HG03432 (cell line): ENCODE measurements around the gene INO80.

Source experiments
- ATAC-seq: cut with Tn5 transposase; IDR thresholded peaks from one replicate; pipeline ENCODE4 v1.9.1; 2021; ENCODE audit warnings: mild to moderate bottlenecking, moderate library complexity; ENCODE audit not compliant: unreplicated experiment

INO80 gene

DNA sequence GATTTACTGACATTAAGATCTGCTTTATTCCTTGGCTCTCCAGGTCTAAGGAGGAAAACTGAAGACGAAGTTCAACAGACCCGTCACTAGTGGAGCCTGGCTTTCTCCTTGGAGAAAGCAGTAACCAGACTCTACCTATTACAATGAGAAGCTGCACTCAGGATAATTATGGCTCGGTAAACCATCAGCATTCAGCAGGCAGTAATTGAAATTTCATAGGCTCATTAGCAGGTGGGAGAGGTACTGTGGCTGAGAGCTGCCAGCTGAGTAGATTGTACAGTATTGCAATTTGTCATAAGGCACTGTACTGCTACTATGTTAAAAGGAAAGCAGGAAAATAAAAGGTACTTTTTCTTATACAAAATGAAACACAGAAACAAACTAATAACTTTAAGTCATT lies 111.6 kb downstream of the INO80 start:
- ATAC-seq, result no peak

DNA sequence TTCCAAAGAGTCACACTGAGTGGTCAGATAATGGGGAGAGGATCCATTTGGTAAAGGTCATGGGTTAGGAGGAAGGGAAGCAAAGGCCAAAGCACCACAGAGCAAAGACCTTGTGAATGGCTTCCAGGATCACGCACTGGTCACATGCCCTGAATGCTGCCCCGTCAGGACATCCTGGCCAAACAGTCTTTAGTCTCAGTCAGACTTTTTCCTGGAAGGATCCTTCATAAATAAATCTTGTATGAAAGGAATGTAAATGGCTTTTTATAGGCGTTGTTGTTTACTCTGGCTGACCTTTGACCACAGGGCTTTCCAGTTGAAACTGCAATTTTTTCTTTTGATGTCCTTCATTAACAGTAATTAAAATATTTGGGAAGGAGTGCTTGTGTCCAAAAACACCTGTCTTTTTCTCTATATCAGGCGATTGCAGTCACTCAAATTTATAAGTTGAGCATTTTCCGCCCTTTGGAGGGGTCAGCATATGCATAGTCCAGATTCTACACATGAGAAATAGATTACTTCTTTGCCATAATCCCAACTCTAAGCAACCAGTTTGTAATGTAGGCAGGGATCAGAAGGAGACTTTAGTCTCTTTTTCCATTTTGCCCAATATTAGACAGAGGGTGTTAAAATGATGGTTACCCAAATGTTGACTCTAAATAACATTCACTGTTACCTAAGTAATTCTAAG lies 114.4 kb downstream of the INO80 start:
- no peak for ATAC-seq

DNA sequence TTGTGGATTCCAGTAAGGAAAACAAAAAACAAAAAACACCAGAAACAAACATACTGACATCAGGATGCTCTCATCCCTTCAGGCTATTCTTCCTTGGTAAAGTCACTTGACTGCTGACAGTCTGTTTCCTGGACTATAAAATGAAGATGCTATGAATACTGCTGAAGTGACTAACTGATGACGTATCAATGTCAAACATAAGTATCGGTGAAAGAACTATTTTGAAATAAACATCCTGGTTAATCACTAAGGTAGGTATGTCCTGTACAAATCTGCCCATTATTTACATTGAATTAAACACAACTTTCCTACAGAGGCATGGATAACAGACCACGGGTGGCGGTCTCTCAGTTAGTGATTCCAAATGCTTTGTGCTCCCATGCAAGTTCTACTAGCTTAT lies 116.9 kb downstream of the INO80 start:
- ATAC-seq, result no peak

DNA sequence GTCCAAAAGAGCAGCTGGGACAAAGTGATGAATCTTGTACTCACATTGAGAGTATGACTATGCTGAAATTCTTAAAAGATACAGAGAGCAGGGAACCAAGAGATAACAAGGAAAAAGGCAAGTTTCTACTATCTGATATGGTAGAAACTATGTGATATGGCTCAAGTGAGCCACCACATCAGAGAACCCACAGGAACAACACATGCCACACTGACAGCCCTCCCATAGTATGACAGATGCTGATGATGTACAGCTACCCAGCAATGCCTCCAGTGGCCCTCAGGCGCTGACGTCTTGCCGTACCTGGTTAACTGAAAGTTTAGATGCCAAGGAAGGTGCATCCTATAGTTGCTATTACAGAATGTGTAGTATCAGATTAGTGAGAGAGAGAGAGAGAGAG lies 120.4 kb downstream of the INO80 start:
- no peak for ATAC-seq

DNA sequence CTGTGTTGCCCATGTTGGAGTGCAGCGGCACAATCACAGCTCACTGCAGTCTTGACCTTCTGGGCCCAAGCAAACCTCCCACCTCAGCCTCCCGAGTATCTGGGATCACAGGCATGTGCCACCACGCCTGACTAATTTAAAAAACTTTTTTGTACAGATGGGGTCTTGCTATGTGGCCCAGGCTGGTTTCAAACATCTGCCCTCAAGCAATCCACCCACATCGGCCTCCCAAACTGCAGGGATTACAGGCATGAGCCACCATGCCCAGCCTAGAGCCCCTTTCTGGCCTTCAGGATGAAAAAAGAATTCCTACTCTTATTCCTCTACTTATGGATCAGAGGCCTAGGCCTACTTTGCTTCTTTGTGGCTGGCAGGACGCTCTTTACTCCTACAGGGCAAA lies 123.3 kb downstream of the INO80 start:
- ATAC-seq, result no peak

DNA sequence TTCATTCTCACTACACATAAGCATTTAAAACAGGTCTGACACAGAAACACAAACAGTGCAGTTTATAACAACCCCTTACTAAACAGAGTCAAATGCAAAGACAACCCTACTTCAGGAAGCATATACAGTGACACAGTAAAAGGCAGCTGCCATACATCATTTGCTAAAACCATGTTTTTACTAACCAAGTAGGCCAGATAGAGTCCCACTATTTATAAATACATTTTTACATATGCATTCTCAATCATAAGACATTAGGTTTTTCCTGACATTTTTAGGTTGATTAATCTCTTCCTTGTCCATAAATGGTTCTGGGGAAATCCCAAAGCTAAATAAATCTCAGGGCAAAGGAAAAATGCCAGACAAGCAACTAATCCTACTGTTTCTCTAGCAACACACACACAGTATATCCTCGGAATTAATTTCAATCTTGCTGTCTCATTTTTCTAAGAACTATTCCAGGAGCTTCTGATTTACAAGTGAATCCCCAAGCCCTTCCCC lies 123.8 kb downstream of the INO80 start:
- ATAC-seq, result no peak

DNA sequence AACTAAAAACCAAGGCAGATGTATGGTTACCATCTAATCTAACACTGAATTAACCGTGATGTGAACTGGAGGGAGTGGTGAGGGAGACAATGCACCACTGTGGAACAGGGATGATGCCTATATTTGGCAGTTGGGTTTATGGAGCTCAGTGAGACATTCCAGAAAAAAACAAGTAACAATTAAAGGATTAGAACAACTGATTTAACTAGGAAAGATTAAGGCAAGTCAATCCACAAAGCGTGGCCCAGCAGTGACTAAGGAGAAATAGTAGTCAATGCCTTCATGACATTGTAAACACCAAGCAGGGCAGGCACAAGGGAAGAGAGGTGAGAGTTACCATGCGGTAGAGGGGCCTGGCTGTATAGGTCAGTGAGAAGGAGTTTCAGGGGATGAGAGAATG lies 124.7 kb downstream of the INO80 start:
- ATAC-seq, result no peak

DNA sequence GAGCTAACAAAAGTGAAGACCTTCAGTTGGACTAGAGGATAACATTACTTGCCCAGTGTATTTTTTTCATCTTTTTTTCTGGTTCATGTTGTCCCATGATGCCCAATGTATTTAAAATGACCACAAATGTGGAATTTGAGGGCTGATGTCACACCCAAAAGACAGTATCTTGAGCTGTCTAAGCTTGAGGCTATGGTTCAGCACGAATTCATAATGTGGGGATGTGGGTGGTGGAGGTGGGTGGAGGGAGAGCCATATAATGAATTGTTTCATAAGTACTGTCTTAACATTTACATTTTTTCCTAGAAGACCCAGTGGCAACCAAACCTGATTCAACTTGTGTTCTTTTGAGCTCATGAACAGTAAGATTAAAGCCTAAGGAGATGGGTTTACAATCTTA lies 125.3 kb downstream of the INO80 start:
- ATAC-seq, result no peak

DNA sequence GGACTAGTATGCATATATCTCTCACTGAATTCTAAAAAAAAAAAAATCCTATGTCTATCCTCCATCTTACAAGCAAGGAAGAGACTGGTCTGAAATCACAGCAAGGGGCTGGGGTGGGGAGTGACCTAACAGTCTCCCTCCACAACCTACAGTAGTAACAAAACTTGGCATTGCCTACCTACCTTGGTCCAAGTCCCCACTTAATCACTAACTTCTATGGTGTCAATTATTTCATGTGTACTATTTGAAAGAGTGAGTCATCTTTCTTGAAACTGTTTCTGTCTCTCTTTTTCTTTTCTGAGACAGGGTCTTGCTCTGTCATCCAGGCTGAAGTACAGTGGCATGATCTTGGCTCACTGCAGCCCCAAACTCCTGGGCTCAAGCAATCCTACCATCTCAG lies 126.0 kb downstream of the INO80 start:
- ATAC-seq, result no peak

DNA sequence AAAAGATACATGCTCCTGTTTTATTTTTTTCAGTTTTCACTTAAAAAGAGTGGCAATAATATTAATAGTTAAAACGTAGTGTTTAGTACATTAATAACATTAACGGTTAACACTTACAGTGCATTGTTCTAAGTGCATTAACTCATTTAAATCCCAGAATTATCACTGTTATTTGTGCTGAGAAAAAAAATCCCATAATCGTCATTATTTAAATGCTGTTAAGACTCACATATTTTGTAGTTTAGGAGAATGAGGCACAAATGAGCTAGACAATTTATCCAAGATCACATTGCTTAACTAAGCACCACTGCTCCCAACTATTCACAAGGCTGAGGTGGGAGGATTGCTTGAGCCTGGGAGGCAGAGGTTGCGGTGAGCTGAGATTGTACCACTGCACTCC lies 127.9 kb downstream of the INO80 start:
- no peak for ATAC-seq

DNA sequence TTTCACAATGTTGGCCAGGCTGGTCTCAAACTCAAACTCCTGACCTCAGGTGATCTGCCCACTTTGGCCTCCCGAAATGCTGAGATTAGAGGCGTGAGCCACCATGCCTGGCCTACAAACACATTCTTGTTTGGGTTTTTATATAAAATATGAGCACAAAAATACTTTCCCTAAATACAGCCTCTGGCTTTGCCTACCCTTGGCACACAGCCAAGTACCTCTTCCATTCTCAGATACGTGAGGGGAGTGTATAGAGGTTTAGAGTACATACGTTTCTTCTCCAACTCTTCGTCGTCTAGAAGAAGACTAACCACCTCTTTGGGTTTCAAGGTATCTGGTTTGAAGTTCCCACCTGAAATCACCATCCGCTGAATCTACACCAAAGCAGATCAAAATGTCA lies 129.3 kb downstream of the INO80 start:
- ATAC-seq, result no peak

DNA sequence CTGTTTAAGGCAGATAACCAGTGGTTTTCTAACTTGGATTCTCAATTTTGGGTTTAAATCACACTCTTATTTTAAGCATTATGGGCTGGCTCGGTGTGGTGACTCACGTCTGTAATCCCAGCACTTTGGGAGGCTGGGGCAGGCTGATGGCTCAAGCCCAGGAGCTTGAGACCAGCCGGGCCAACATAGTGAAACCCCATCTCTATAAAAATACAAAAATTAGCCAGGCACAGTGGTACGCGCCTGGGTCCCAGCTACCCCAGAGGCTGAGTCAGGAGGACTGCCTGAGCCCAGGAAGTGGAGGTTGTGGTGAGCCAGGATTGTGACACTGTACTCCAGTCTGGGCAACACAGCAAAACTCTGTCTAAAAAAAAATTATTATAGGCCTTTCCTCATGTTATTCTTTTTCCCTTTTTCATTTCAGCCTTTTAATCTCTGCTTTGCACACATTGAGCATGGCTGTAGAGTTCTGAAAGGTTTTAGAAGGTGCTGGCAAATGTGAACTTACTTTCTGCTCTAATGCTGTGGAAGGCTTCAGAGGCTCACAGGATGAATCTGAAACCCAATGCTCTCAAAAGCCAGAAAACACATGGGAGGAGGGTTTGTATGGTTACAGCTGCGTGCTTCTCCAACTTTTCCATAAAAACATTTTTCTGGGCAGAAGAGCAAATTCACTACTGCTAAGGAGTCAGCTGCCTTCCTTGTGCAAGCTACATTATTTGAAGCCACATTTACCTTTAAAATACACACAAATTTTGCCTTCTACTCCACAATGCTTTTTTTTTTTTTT lies 130.3 kb downstream of the INO80 start:
- no peak for ATAC-seq

DNA sequence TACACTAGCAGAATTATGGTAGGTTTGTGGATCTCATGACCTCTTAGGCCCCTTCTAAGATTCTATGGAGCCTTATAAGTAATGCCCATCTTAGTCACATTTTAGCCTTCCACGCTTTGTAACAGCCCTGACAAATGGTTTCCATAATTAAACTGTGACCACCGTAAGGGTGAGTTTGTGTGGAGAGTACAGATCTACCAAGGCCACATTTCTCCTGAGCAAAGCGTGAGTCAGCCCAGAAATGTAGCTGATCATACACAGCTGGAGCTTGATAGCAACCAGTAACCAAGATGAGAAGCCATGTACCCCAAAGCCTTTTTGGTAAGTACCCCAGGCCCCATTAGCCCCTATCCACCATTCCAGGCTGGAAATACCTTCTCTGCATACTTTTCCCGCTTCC lies 131.1 kb downstream of the INO80 start:
- no peak for ATAC-seq

DNA sequence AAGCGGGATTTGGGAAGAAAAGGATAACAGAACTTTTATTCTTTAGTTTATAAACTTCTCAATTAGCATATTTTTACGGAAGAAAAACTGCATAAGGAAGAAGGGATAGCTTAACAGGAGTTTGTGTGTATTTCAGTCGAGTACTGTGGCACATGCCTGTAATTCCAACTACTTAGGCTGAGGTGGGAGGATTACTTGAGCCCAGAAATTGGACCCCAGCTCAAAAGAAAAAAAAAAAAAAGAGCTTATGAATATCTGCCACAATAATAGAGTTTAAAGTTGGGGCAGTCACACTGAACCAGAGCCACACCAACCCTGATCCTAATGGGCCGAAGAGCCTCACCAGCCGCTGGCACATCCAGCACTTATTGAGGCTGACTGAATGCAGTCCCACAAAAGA lies 131.7 kb downstream of the INO80 start:
- no peak for ATAC-seq

DNA sequence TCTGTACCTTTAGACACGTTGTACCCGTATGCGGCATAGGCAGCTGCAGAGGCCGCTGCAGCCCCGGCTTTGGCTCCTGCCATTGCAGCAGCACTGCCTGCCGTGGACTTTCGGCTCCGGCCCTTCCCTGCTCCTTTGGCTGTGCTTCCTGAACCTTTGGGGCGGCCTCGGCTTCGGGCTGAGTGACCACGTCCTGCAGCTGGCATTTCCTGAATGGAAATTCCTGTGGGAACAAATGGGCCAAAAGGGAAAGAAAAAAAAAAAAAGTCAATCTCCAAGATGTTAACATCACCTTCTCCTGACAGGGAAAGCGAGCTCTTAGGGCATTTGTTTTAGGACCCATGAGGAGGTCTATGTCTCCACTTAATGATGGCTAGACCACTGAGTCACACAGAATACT lies 133.2 kb downstream of the INO80 start:
- no peak for ATAC-seq

DNA sequence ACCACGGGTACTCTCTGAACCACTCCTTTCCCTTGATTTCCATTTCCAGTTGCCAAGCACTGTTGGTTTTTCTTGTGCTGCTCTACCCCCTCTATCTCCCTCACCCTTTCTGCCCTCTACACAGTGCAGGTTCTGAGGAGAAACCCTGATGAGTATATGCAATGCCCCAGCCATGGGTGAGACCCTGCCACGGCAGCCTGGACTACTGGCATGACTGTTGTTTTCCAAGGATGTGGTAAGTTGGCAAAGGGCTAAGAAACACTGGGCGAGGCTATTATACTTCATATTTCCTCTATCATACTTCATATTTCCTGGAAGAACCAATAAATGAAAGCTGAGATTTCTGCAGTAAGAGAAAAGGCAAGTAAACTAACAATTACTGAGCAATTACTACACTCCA lies 134.9 kb downstream of the INO80 start:
- no peak for ATAC-seq

DNA sequence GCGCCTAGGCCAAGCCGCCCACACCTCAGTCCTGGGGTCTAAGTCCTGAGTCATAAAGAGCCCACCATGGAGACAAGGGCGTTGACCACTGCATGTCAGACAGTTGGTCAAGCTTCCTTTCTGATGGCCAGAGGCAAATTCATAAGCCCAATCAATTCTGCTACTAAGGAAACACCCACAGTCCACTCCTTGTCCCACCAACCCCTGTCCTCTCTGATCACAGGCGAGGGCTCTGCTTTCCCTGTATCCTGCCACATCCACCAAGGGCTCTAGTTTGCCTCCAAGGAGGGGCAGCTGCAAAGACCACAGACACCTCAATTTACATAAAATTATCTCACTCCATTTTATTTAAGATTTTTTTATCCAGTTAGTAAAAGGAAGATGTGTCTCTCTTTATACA lies 137.5 kb downstream of the INO80 start:
- no peak for ATAC-seq

DNA sequence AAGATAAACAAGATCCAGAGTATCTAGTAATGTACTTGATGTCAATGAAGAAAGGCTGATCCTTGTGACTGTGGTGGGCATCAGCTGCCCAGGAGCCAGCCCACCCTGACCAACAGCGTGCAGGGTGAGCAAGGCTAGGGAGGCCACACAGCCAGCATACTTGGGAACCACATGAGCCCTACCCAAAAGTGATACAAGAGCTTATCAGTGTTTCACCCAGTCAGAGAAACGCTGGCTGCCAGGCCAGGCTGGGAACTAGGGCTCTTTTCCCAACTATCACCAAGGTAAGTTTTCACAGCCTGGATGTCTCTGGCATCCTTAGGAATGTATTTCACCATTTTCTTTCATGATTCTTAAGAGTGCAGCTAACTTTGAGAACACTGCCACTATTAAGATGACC lies 137.9 kb downstream of the INO80 start:
- ATAC-seq, result no peak

DNA sequence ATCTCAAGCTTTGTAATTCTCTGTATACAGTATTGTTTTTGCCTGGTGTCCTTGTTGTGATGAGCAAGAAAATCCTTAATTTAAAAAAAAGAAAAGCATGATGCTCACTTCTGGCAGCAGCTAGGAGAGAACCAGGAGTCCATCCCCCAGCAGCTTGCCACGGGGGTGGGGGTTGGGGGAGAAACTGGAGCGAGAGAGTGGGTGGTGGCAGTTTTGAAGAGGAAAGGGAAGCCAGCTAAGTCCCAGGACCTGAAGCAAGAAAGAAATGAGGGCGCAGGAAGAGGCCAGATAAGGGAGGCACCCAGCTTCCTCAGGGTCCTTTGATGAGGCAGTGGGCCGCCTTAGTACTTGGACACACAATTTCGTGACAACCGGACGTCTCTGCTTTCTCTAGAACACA lies 139.3 kb downstream of the INO80 start:
- no peak for ATAC-seq

DNA sequence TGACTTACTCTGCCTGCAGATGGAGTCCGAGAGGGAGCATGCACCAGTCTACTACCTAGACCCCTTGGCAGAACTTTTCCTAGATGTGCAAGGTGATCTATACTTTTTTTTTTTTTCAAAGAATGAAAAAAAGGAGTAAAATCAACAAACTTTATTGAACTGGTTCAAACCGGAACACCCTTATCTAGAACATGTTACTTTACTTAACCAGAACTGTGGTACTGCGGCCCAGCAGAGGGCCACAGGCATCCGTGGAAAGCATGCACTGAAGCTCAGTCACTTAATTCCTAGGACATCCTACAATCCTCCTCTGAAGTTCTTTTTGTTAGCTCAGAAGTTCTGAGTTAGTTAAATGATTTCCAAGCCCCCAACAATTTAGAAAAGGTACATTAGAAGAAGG lies 141.2 kb downstream of the INO80 start:
- no peak for ATAC-seq

DNA sequence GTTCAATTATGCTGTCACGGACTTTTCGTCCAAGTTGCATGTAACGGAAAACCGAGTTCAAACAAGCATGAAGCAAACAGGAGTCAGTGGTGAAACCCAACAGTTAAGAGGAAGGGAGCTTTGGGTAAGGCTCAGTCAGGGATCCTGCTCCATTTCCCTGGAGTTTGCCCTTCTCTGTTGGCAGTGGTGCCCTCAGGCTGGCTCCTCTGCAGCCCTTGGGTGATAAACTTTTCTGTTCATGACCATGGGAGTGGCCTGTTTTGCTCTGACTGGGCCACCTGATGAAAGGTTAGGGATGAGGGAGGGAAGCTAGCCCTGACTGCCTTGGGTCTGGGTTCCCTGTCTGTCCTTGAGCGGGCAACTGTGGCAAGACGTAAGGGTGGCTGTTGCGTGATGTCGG lies 146.7 kb downstream of the INO80 start:
- no peak for ATAC-seq

DNA sequence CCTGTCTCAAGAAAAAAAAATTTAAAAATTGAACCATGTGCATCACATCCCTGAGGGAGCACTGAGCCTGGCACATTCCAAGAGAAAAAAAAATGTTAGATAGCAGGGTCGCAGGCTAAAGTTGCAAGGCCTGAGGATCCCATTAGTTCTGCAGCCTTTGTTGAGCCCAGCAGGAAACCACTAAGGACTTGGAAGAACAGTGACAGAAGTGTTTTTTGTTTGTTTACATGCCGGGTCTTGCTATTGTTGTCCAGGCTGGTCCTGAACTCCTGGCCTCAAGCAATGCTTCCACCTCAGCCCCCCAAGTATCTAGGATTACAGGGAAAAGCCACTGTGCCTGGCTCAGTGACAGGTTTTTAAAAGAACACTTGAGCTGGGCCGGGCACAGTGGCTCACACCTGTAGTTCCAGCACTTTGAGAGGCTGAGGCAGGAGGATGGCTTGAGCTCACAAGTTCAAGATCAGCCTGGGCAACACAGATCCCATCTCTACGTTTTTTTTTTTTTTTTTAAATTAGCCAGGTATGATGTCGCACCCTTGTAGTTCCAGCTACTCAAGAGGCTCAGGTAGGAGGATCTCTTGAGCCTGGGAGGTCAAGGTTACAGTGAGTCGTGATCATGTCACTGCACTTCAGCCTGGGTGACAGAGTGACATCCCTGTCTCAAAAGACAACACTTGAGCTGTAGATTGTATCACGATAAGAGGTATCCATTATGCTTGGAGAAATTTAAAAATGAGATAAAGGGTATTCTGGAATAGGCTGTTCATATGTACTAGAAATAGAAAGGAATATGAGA lies 147.6 kb downstream of the INO80 start:
- ATAC-seq, result no peak
